Activated naive CD8-positive, alpha-beta T cell treated with anti-CD3 and anti-CD28 coated beads, Interleukin-2, amount 50 U/mL, for 16 hours (primary cell): Measurements from ENCODE around the gene NUP160.
"Not testable (repeated sequence)": the region's sequence is repeated elsewhere in the genome, so short reads cannot be mapped to it uniquely, and the experiment has no call there.

Source experiments
- DNase-seq: peaks from one replicate; pipeline ENCODE4 v3.0.0-alpha.2; 2020; ENCODE audit warnings: low read depth, low spot score

The NUP160 gene

DNA sequence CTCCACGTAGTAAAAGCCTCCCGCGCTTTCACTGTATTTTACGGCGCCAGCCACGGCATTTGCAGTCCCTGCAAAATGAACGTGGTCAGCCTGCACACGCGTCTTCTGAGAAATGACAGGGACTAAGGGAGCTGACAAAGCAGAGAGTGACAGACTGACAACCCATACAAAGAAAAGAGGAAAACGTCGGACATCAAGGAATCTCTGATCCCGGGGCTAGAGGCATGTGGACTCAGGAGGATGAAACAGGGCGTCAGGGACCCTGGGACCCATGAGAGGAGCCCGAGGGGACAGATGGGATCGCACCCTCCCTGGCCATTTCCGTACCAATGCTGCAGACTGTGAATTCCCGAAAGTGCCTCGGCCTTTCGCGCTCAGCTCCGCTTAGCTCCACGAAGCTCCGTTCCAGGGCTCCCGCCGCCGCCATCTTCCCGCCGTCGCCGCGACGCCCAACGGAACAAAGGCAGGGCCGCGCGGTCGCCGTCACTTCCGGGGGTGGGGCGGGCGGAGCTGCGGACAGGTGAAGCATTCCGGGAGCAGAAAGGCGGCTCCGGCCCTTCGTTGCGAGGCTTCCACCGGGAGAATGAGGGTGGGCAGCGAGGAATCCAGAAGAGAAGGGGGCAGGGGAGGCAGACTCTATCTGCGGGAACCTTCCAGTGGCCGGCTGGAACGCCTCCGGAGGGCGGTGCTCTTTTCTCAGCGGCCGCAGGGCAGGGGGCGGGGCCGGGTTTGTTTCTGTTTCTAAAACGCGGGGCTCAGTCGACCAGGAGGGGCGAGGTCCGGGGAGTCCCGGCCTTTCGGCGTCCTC lies at the start of gene NUP160:
Gene NUP160 (minus strand): TSS at position 459 of the 808 bp plus-strand sequence. CDS start 32 bp downstream, at position 427.
- DNase-seq, result peak; percentile 80

GRCh38 chr11:47896199-47896598 lies 48.0 kb upstream of the NUP160 start:
- DNase-seq, result no peak

GRCh38 chr11:47895035-47895434 lies 46.9 kb upstream of the NUP160 start:
- no peak for DNase-seq

DNA sequence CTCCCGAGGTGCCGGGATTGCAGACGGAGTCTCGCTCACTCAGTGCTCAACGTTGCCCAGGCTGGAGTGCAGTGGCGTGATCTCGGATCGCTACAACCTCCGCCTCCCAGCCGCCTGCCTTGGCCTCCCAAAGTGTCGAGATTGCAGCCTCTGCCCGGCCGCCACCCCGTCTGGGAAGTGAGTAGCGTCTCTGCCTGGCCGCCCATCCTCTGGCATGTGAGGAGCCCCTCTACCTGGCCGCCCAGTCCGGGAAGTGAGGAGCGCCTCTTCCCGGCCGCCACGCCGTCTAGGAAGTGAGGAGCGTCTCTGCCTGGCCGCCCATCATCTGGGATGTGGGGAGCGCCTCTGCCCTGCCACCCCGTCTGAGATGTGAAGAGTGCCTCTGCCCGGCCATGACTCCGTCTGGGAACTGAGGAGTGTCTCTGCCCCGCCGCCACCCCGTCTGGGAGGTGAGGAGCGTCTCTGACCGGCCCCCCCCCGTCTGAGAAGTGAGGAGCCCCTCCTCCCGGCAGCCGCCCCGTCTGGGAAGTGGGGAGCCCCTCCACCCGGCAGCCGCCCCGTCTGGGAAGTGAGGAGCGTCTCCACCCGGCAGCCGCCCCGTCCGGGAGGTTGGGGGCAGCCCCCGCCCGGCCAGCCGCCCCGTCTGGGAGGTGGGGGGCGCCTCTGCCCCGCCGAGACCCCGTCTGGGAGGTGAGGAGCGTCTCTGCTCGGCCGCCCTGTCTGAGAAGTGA lies 44.6 kb upstream of the NUP160 start:
- not testable (repeated sequence) for DNase-seq

GRCh38 chr11:47891886-47892285 lies 43.7 kb upstream of the NUP160 start:
- DNase-seq, result no peak

DNA sequence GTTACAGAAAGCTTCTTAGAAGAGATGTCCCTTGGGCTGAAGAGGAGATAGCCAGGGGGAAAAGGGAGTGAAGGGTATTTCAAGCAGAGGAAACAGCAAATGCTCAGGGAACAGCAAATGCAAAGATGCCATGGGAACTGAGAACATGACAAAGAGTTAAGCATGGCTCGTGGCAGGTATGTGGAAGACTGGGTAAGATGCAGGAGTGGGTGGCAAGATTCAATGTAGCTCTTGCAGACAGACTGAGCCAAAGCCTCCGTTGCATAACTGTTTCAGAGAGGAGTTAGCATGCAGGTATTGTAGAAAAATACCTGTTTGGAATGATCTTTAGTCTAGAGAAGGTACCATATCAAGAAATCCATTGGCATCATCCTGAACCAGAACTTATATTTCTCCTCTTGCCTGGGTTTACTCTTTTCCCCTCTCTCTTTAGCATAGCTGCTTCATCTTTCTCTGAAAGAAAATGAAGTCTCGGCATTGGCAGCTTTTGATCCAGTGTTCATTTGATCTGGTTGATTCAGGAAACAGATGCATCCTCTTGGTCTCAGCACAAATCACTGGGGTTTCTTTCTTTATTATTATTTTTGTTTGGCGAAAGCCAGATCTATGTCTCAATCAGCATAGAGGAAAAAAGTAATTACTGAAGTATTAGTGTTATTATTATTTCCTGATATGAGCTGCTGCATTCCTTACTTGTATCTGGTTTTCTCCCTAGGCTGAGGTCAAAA lies 41.7 kb upstream of the NUP160 start:
- no peak for DNase-seq

- no peak for DNase-seq
These were observed 39.9 kb upstream of the NUP160 start for GRCh38 chr11:47887910-47888569.

DNA sequence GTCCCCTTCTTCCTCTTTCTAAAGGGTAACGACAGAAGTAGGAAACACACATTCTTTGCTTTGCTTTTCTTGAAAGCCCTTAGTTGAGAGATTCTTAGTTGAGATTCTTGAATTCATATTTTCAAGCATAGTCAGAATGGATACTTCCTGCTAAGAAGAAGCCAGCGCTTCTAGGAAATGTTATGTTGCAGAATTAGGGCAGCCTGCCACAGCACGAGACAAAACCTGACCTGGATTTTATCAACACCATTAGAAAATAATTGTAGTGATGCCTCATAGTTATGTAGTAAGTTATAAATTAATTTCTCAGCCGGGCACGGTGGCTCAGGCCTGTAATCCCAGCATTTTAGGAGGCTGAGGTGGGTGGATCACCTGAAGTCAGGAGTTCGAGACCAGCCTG lies 37.9 kb upstream of the NUP160 start:
- no peak for DNase-seq

DNA sequence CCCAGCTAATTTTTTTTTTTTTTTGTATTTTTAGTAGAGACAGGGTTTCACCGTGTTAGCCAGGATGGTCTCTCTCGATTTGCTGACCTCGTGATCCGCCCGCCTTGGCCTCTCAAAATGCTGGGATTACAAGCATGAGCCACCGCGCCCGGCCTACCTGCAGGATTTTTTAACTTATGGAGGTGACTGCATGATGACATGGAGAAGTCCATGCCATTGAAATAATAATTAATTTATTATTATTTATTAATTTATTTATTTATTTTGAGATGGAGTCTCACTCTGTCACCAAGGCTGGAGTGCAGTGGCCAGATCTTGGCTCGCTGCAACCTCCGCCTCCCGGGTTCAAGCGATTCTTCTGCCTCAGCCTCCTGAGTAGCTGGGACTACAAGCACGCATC lies 34.3 kb upstream of the NUP160 start:
- not testable (repeated sequence) for DNase-seq

DNA sequence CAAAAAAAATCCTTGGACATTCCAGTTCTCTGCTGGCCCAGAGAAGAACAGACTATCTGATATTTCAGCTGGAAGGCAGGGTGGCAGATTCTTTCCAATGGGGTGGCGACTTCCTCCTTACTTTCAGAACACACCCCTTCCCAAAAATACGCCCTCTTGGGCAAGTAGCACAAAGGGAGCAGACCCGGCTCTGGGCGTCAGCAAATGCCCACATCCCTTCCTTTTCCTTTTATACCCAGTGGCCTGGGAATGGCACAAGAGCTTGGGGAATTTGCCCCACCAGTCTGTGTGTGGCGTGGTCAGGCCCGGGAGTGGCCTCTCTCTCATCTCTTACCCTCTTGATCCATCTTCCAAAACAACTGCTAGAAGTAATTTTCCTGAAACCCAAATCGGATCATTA lies 33.0 kb upstream of the NUP160 start:
- DNase-seq, result no peak

DNA sequence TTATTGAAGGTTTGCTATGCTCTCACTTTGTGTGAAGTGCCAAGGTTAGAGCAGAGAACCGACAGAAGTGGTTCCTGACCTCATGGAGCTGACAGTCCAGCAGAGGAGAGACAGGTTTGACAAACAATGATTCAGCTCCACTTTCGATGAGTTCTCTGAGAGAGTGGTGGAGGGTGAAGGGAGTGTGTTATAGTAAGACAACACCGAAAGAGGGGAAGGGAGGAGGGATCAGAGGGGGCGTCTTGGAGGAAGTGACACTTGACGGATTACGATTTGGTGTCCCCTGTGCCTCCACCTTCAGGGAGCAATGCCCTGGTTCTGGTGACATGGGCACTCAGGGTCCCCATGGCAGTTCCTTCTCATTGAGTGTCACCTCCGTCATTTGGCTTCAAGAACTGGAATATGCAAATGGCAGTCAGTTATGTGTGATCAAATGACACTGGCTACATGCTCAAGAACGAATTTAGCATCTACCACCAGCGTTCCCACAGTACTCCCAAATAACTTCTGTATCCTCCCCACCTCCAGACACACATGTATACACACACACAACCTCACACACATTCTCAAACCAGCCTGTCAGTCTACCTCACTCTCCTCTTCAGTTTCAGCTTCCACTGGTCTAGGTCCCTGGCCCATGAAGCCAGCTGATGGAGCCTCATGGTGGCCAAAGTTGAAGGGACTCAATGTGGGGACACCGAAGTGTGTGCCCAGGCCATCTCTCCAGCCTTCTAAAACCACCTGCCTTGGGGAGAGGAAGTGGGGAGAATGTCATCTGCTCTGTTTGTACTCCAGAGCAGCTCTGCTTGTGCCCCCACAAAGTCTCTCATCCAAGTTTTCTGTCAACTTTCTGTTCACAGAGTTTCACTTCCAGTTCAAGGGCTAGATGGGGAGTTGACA lies 31.4 kb upstream of the NUP160 start:
- no peak for DNase-seq

DNA sequence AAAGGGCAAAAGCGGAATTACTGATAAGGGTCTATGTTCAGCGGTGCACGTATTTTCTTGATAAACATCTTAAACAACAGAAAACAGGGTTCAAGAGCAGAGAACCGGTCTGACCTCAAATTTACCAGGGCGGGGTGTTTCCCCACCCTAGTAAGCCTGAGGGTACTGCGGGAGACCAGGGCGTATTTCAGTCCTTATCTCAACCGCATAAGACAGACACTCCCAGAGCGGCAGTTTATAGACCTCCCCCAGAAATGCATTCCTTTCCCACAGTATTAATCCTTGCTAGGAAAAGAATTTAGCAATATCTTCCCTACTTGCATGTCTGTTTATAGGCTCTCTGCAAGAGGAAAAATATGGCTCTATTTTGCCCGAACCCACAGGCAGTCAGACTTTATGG lies 27.7 kb upstream of the NUP160 start:
- not testable (repeated sequence) for DNase-seq

DNA sequence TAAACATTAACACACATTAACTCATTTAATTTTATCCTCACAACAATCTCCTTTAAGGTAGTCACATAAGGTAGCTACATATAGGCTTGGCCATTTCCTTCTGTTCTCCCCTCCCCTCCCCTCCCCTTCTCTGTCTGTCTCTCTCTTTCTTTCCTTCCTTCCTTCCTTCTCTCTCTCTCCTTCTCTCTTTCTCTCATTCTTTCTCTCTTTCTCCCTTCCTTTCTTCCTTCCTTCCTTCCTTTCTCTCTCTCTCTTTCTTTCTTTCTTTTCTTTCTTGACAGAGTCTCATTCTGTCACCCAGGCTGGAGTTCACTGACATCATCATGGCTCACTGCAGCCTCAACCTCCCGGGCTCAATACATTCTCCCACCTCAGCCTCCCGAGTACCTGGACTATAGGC lies 22.3 kb upstream of the NUP160 start:
- DNase-seq, result no peak

GRCh38 chr11:47869544-47870393 lies 21.6 kb upstream of the NUP160 start:
- no peak for DNase-seq

GRCh38 chr11:47867823-47868222 lies 19.7 kb upstream of the NUP160 start:
- no peak for DNase-seq

DNA sequence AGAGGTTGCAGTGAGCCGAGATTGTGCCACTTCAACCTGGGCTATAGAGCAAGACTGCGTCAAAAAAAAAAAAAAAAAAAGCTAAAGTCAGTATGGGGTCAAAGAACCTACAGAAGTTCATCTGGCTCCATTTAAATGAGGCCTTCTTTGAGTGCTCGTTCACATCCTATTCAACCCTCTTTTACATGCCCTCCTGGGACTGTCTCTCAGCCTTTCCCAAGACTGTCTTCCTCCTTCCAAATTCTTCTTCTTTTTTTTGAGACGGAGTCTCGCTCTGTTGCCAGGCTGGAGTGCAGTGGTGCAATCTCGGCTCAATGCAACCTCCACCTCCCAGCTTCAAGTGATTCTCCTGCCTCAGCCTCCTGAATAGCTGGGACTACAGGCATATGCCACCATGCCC lies 18.7 kb upstream of the NUP160 start:
- DNase-seq, result not testable (repeated sequence)

- no peak for DNase-seq
These were observed 16.8 kb upstream of the NUP160 start for GRCh38 chr11:47864901-47865300.

- no peak for DNase-seq
These were observed 15.8 kb upstream of the NUP160 start for GRCh38 chr11:47863898-47864430.

GRCh38 chr11:47863189-47863897 lies 15.2 kb upstream of the NUP160 start:
- DNase-seq, result no peak
